H1 (cell line): ENCODE data around the gene AADAC.

ENCODE experiments used
- EP300 ChIP-seq, 2 experiments: IDR thresholded peaks; 1 replicate in 1 of 2; 2 replicates in 1 of 2; pipeline ENCODE4 v1.6.1; 2011 to 2012; ENCODE audit warnings: low read depth in 2 of 2, low read length in 2 of 2, mild to moderate bottlenecking in 2 of 2, borderline replicate concordance in 1 of 2, inconsistent platforms in 1 of 2, moderate library complexity in 1 of 2
- EZH2 ChIP-seq: fragments of 200-600 bp; sonication (generic); IDR thresholded peaks from 2 replicates; pipeline ENCODE4 v1.7.1; 2012; ENCODE audit warnings: low read depth, mild to moderate bottlenecking, moderate library complexity, low read length, inconsistent platforms; ENCODE audit not compliant: severe bottlenecking
- MAFK ChIP-seq: IDR thresholded peaks from 2 replicates; pipeline ENCODE4 v1.6.1; 2012; ENCODE audit warnings: low read depth, mild to moderate bottlenecking, improper control_type of control experiment, low read length
- PHF8 ChIP-seq: fragments of 200-600 bp; sonication (generic); conservative IDR thresholded peaks from 2 replicates; pipeline ENCODE4 v1.7.1; 2012; ENCODE audit warnings: low read depth, mild to moderate bottlenecking, inconsistent platforms, low read length, moderate library complexity
- POLR2A ChIP-seq, 2 experiments: IDR thresholded peaks; 1 replicate in 1 of 2; 2 replicates in 1 of 2; pipeline ENCODE4 v1.6.1; 2011; ENCODE audit warnings: low read depth in 2 of 2, low read length in 2 of 2, mild to moderate bottlenecking in 2 of 2; ENCODE audit errors: control extremely low read depth in 1 of 2
- SP1 ChIP-seq: IDR thresholded peaks from 2 replicates; pipeline ENCODE4 v1.6.1; 2011; ENCODE audit warnings: low read depth, low read length
- TEAD4 ChIP-seq: IDR thresholded peaks from 2 replicates; pipeline ENCODE4 v1.6.1; 2012; ENCODE audit warnings: low read depth, low read length, inconsistent platforms, mixed read lengths
- ZNF274 ChIP-seq: IDR thresholded peaks from 2 replicates; pipeline ENCODE4 v1.7.0; 2012; ENCODE audit warnings: low read length, borderline replicate concordance; ENCODE audit errors: extremely low read depth
- TF ChIP-seq, protein P1 (sequence below), 3 experiments: IDR thresholded peaks; 1 replicate in 2 of 3; 2 replicates in 1 of 3; pipeline versions ENCODE4 v1.5.1 to v1.6.1; 2011; ENCODE audit warnings: low read length in 3 of 3, mild to moderate bottlenecking in 3 of 3, inconsistent platforms in 2 of 3, low read depth in 1 of 3, moderate library complexity in 1 of 3; ENCODE audit not compliant: insufficient read depth in 1 of 3; ENCODE audit errors: control extremely low read depth in 1 of 3
- TF ChIP-seq, protein P2 (sequence below): IDR thresholded peaks from 2 replicates; pipeline ENCODE4 v1.6.1; 2012; ENCODE audit warnings: inconsistent platforms

DNA sequence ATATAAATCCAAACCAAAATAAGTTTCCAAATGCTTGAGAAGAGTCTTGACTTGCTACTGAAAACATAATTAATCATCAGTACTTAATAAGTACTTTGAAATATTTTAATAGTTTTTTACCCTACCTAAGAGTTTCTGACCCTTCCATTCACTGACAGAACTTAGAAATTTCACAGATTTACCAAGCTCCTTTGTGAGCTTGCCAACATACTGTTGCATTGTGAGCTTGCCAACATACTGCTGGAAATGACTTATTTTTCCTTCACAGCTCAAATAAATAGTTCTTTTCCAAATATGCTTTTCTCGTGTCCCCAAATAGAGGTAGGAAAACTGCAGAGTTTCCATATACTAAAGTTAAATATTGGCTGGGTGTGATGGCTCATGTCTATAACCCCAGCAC lies 9.6 kb upstream of the AADAC start:
- no peak for TF ChIP-seq EZH2
- no peak for TF ChIP-seq POLR2A (IDR thresholded peaks at IDR 0.05; ENCODE audit: control extremely low read depth in 1 of 2, low read depth in 2 of 2, low read length in 2 of 2)
- no peak for TF ChIP-seq EP300 (IDR thresholded peaks at IDR 0.05; ENCODE audit: borderline replicate concordance in 1 of 2, low read depth in 2 of 2, low read length in 2 of 2)
- no peak for TF ChIP-seq TEAD4
- TF ChIP-seq, protein P1, sequence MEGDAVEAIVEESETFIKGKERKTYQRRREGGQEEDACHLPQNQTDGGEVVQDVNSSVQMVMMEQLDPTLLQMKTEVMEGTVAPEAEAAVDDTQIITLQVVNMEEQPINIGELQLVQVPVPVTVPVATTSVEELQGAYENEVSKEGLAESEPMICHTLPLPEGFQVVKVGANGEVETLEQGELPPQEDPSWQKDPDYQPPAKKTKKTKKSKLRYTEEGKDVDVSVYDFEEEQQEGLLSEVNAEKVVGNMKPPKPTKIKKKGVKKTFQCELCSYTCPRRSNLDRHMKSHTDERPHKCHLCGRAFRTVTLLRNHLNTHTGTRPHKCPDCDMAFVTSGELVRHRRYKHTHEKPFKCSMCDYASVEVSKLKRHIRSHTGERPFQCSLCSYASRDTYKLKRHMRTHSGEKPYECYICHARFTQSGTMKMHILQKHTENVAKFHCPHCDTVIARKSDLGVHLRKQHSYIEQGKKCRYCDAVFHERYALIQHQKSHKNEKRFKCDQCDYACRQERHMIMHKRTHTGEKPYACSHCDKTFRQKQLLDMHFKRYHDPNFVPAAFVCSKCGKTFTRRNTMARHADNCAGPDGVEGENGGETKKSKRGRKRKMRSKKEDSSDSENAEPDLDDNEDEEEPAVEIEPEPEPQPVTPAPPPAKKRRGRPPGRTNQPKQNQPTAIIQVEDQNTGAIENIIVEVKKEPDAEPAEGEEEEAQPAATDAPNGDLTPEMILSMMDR (IDR thresholded peaks at IDR 0.05; ENCODE audit: control extremely low read depth in 1 of 3, insufficient read depth in 1 of 3, low read depth in 1 of 3, low read length in 3 of 3), result no peak
- TF ChIP-seq, protein P2, sequence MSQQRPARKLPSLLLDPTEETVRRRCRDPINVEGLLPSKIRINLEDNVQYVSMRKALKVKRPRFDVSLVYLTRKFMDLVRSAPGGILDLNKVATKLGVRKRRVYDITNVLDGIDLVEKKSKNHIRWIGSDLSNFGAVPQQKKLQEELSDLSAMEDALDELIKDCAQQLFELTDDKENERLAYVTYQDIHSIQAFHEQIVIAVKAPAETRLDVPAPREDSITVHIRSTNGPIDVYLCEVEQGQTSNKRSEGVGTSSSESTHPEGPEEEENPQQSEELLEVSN, result no peak
- TF ChIP-seq PHF8, result no peak
- TF ChIP-seq MAFK, result no peak
- no peak for TF ChIP-seq SP1
- TF ChIP-seq ZNF274, result no peak
